ENCODE data around the gene SLIT3. TPM values are rescaled to one million over a fixed set of nuclear protein-coding genes. Genes with fewer than 3 reads are reported as not detected.

The SLIT3 gene
- total RNA-seq, 1 donor from 2014 or later: 56.6 TPM

DNA sequence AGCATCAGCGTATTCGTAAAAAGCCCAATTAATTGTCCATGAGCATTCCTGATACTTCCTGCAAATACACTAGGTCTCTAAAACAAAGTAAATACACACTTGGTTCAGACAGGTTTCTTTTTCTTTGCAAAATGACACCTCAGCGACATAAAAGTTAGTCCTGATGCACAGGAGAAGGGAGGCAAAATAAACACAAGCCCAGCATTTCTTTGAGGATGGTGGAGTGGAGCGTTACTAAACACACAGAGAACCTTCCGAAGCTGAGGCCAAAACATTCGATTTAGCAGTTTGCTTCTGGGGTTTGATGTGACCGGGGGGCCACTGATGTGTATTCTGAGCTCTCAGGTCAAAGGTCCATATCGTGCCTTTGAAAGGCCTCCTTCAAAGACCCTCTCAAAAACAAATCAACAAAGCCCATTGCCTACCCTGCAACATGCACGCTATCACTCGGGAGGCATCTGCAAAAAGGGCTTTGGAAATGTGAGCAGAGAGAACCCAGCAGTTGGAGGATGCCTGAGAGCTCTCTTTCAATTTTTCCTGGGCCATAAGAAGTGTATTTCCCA, 453.3 kb downstream of the SLIT3 start:
- H3K36me3 Mint-ChIP-seq: no peaks in the 10 kb centered on the region
- H3K27me3 Mint-ChIP-seq: peaks cover 58% of the 10 kb centered on the region
- no peaks in the 10 kb centered on the region for H3K9me3 Mint-ChIP-seq
- TF ChIP-seq, protein P1, sequence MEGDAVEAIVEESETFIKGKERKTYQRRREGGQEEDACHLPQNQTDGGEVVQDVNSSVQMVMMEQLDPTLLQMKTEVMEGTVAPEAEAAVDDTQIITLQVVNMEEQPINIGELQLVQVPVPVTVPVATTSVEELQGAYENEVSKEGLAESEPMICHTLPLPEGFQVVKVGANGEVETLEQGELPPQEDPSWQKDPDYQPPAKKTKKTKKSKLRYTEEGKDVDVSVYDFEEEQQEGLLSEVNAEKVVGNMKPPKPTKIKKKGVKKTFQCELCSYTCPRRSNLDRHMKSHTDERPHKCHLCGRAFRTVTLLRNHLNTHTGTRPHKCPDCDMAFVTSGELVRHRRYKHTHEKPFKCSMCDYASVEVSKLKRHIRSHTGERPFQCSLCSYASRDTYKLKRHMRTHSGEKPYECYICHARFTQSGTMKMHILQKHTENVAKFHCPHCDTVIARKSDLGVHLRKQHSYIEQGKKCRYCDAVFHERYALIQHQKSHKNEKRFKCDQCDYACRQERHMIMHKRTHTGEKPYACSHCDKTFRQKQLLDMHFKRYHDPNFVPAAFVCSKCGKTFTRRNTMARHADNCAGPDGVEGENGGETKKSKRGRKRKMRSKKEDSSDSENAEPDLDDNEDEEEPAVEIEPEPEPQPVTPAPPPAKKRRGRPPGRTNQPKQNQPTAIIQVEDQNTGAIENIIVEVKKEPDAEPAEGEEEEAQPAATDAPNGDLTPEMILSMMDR (conservative IDR thresholded peaks at IDR 0.05): no peak
- no peak overlapping the region for H3K27ac Mint-ChIP-seq
- no peak overlapping the region for H3K4me3 Mint-ChIP-seq
- peaks cover 60% of the 10 kb centered on the region for H3K4me1 Mint-ChIP-seq (ENCODE audit: unreplicated experiment)
- DNase-seq (ENCODE audit: extremely low spot score, unreplicated experiment): no peak

DNA sequence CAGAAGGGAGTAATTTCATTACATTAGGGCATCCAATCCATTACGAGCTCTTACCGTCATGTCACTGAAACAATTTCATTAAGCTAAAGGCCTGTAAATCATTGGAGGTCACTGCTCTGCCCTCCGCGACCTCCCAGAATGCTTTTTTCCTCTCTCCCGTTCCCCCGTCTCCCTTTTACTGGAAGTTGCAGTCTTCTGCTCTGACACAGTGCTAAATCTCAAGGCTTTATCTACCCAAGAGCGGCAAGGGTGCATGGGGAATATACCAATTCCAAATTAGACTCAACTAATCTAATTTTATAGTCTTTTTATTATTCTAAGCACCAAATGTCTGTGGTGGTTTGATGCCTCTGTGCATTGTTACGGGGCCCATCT, 456.0 kb downstream of the SLIT3 start:
- Mint-ChIP-seq H3K4me1 (ENCODE audit: unreplicated experiment) (peaks cover 45% of the 10 kb centered on the region), H3K9me3 (no peaks in the 10 kb centered on the region), H3K4me3 (peak overlapping the region; percentile 70), H3K36me3 (no peaks in the 10 kb centered on the region), H3K27me3 (peaks cover 65% of the 10 kb centered on the region), H3K27ac (no peak overlapping the region)
- TF ChIP-seq, protein P1 (conservative IDR thresholded peaks at IDR 0.05): no peak
- no peak for DNase-seq (ENCODE audit: extremely low spot score, unreplicated experiment)

DNA sequence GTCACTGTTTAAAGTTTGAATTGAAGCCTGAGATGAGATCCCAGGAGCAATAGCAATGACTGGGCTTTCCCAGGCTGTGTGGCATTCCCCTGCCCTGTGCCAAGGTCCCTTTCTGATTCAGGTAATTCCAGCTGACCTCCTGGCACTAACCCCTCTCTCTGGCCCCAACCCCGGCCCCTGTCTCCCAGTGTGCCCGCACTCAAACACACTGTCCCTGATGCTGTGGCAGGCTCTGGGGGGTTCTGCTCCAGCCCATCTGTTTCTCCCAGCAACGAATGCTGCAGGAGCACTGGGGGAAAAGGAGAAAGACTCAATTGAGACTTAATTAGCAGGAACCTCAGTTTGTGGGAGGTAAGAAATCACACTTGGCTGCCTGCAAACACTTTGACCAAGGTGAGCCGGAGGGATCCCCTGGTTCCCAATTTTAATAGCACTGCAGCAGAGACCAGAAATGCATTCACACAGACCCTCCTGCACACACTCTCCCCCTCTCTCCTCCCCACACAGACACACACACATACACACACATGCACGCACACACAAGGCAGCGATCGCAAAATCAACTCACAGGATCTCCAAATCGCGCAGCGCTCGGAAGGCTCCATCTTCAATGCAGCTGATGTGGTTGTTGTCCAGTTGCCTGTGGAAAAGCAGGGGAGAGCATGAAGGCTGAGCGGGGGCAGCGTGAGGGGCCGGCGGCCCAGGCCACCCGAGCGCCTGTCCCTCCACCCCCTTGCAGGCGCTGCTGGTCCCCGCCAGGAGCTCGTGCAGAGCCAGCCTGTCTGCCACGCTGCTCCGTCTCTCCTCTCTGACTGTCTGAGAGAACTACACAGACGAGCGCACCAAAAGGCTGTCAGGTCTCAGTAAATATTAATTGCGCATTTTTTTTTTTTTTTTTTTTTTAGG, 456.7 kb downstream of the SLIT3 start:
- Mint-ChIP-seq H3K36me3 (no peaks in the 10 kb centered on the region), H3K4me3 (peak overlapping the region; percentile 77), H3K27ac (no peak overlapping the region), H3K4me1 (ENCODE audit: unreplicated experiment) (peaks cover 44% of the 10 kb centered on the region), H3K9me3 (no peaks in the 10 kb centered on the region), H3K27me3 (peaks cover 63% of the 10 kb centered on the region)
- TF ChIP-seq, protein P1 (conservative IDR thresholded peaks at IDR 0.05): peak; percentile 19
- no peak for DNase-seq (ENCODE audit: extremely low spot score, unreplicated experiment)

DNA sequence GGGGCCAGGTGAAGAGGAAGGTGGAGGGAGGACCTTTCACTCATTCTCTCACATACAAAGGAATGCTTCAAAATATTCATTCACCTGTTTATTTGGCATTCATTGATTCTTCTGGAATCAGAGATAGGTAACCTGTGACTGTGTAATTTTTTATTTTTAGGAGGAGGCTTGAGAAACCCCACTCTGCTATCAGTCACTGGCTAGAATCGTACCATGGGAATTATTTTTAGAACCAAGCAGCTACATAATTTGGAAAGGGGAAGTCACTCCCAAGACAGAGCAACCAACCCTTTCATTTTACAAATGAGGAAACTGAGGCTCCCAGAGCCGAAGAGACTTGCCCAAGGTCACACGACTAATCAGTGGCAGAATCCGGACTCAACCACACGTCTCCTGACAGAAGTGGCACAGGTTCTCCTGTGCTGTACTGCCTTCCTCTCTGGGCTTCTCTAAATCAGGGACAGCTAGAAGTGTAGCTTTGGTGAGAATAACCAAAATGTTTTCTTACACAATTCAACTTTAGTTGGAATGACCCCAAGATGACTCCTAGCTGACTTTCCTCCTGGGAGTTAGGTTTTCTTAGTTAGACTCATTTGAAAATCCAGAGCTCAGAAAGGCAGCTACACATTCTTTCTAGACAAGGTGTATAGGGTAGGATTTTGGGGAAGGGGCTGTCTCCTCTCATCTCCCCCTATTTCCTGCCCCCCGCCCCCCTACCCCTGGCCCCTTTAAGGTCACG, 457.5 kb downstream of the SLIT3 start:
- TF ChIP-seq, protein P1 (conservative IDR thresholded peaks at IDR 0.05): no peak
- no peak for DNase-seq (ENCODE audit: extremely low spot score, unreplicated experiment)
- Mint-ChIP-seq H3K4me3 (no peak overlapping the region), H3K9me3 (no peaks in the 10 kb centered on the region), H3K27me3 (peaks cover 67% of the 10 kb centered on the region), H3K4me1 (ENCODE audit: unreplicated experiment) (peaks cover 42% of the 10 kb centered on the region), H3K36me3 (no peaks in the 10 kb centered on the region), H3K27ac (no peak overlapping the region)

DNA sequence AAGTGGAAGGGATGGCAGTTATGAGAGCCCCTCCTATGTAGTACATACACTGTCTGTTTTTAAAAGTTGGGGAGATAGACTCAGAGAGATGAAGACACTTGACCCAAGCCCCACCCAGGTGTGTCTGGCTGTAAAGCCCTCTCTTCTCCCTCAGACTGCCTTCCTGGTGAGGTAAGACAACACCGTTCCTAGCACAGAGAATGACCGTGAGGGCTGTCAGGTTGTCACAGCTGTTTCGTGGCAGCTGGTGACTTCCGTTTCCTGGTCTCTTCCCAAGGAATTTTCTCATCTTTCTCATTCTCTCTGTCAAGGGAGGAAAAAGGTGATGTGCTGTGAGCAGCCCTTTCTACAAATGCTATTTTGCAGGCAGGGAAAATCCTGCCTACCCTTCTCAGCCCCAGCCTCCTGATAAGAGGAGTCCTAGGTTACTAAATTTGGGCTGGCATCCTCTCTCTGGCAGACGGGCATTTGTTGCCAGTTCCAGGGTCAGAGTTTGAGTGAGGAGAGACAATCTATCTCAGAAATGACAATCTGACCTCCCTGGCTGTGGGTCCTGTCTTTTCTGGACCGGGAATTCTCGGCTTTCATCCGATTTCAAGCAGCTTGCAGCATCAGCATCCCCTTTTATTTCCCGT, 458.3 kb downstream of the SLIT3 start:
- Mint-ChIP-seq H3K27me3 (peaks cover 67% of the 10 kb centered on the region), H3K9me3 (no peaks in the 10 kb centered on the region), H3K36me3 (no peaks in the 10 kb centered on the region), H3K4me3 (no peak overlapping the region), H3K4me1 (ENCODE audit: unreplicated experiment) (peaks cover 35% of the 10 kb centered on the region), H3K27ac (no peak overlapping the region)
- no peak for DNase-seq (ENCODE audit: extremely low spot score, unreplicated experiment)
- TF ChIP-seq, protein P1 (conservative IDR thresholded peaks at IDR 0.05): no peak
